ENCODE data around the gene CYP27C1.
"Not testable (repeated sequence)": the region's sequence is repeated elsewhere in the genome, so short reads cannot be mapped to it uniquely, and the experiment has no call there.

The CYP27C1 gene

DNA sequence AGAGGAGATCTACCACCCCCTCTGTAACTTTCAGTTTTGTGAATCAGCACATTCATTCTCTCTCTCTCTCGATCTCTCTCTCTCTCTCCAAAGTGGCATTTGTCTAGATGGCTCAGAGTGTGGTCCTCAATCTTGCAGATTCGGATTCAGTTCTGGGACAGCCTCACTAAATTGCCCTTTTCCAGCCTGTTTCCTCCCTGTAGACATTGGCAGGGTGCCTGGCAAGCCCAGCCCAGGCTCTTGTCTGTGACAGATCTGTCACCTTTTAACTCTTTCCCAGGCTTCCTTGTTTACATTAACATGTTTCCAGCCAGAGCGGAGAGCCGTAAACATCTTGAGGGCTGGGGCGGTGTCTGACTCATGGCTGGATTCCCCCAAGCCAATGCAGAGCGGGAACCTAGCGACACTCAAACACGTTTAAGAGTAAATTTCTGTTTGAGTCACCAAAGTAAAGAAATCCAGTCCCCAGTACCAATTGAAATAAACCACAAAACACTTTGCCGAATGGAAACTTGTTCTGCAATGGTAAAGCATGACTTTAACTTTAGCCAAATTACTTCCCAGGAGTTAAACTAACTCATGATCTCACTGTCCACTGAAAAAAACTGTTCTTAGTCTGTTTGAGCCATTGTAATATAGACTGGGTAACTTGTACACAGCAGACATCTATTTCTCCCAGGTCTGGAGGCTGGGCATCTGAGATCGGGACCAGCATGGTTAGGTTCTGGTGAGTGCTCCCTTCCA, 6.6 kb upstream of the CYP27C1 start:
- H3K79me2 ChIP-seq (ENCODE audit: low read length), result no peaks in the 10 kb centered on the region
- no peak overlapping the region for H2AFZ ChIP-seq (ENCODE audit: low read depth, low read length)
- H3K27me3 ChIP-seq (ENCODE audit: low read depth, low read length), result peaks cover 15% of the 10 kb centered on the region
- no peaks in the 10 kb centered on the region for H3K36me3 ChIP-seq (replicated peaks; ENCODE audit: low read depth, low read length)
- H3K4me3 ChIP-seq (ENCODE audit: low read length), result peak overlapping the region; percentile 52
- 0 out of 2 replicates have a peak, but pooled peaks cover 5% of the 10 kb centered on the region for H3K9me3 ChIP-seq (ENCODE audit: insufficient read depth, low read length)
- H3K4me2 ChIP-seq (ENCODE audit: low read length), result peak overlapping the region; percentile 55
- no peak overlapping the region for H3K9ac ChIP-seq (ENCODE audit: low read length)
- no peak overlapping the region for H3K27ac ChIP-seq (ENCODE audit: low read length)
- peaks cover 9% of the 10 kb centered on the region for H3K4me1 ChIP-seq (ENCODE audit: low read length)
- TF ChIP-seq EZH2phosphoT487 (IDR thresholded peaks at IDR 0.05; ENCODE audit: low read depth), result no peak
- H4K20me1 ChIP-seq (ENCODE audit: insufficient read depth, low read length), result no peaks in the 10 kb centered on the region

DNA sequence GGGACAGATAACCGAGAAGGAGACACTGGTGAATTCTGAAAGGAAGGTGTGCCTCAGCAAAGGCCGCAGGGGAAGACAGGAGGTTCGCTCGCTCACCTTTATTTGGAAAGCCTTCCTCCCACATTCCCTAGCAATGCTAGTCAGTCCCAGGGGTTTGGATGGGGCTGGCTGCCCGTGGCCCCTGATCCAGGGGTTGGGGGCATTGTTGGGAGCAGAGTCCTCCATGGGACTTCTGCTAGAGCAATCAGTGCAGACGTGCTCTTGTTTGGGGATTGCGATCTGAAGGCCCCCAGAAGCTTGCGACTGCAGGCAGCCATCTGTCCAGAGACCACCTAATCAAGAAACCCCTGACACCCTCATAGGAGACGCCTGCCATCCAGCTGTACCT, 6.0 kb upstream of the CYP27C1 start:
- TF ChIP-seq EZH2phosphoT487 (IDR thresholded peaks at IDR 0.05; ENCODE audit: low read depth), result no peak
- TF ChIP-seq CTCF (IDR thresholded peaks at IDR 0.05; ENCODE audit: low read depth, low read length), result no peak
- no peaks in the 10 kb centered on the region for H4K20me1 ChIP-seq (ENCODE audit: insufficient read depth, low read length)
- H3K4me1 ChIP-seq (ENCODE audit: low read length), result peaks cover 9% of the 10 kb centered on the region
- peak overlapping the region; percentile 55; the same call in 1 of the 2 replicates for H3K4me2 ChIP-seq (ENCODE audit: low read length)
- no peaks in the 10 kb centered on the region for H3K36me3 ChIP-seq (replicated peaks; ENCODE audit: low read depth, low read length)
- no peak overlapping the region for H2AFZ ChIP-seq (ENCODE audit: low read depth, low read length)
- peaks cover 15% of the 10 kb centered on the region for H3K27me3 ChIP-seq (ENCODE audit: low read depth, low read length)
- 0 out of 2 replicates have a peak, but pooled peaks cover 5% of the 10 kb centered on the region for H3K9me3 ChIP-seq (ENCODE audit: insufficient read depth, low read length)
- peak overlapping the region; percentile 52; the same call in 1 of the 2 replicates for H3K4me3 ChIP-seq (ENCODE audit: low read length)
- no peak overlapping the region for H3K9ac ChIP-seq (ENCODE audit: low read length)
- H3K79me2 ChIP-seq (ENCODE audit: low read length), result no peaks in the 10 kb centered on the region
- H3K27ac ChIP-seq (ENCODE audit: low read length), result no peak overlapping the region

DNA sequence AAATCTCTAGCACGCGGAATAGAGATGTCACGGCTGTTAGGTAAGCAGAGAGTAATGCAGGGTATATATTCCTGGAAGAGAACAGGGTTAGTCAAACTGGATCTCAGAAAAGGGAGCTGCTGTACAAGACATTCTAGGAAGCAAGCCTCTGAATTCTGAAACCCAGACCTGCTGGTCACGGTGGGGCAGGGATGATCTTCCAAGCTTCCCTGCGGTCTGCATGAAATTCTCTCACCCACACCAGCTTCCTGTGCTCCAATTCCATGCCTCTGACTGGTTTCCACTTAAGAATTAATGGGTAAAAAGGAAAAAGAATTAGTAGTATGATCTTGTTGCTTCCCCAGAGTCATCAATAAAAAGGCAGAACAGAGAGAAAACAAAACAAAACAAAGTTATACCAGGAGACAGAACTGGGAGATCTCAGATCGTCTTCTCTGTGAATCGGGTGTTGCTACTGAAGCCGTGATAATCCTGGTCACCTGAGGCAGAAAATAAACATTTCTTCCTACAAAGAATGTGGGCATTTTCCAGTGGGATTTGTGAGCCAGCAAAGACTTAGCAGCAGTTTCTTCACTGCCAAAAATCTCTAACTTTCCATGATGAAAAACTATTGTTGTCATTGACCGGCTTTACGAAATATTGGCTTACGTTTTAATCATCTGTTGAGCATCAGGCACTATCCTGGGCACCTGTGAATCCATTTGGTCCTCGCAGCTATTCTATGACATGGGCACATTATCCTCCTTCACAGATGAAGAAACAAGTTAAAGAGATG, 5.3 kb upstream of the CYP27C1 start:
- H3K9ac ChIP-seq (ENCODE audit: low read length), result no peak overlapping the region
- H3K27me3 ChIP-seq (ENCODE audit: low read depth, low read length), result peaks cover 15% of the 10 kb centered on the region
- H3K4me3 ChIP-seq (ENCODE audit: low read length), result no peak overlapping the region

DNA sequence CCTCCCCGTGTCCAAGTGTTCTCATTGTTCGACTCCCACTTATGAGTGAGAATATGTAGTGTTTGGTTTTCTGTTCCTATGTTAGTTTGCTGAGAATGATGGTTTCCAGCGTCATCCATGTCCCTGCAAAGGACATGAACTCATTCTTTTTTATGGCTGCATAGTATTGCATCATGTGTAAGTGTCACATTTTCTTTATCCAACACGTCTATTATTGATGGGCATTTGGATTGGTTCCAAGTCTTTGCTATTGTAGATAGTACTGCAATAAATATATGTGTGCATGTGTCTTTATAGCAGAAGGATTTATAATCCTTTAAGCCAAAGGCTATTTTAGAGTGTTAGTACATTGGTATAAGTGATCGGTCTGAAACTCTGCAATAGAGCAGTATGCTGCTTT, 4.0 kb upstream of the CYP27C1 start:
- not testable (repeated sequence) for H3K4me3 ChIP-seq (ENCODE audit: low read length); H3K36me3 ChIP-seq (replicated peaks; ENCODE audit: low read depth, low read length); H2AFZ ChIP-seq (ENCODE audit: low read depth, low read length); H3K9ac ChIP-seq (ENCODE audit: low read length); H3K79me2 ChIP-seq (ENCODE audit: low read length); H3K4me1 ChIP-seq (ENCODE audit: low read length); H3K4me2 ChIP-seq (ENCODE audit: low read length); H4K20me1 ChIP-seq (ENCODE audit: insufficient read depth, low read length); H3K9me3 ChIP-seq (ENCODE audit: insufficient read depth, low read length); H3K27ac ChIP-seq (ENCODE audit: low read length)
- H3K27me3 ChIP-seq (ENCODE audit: low read depth, low read length), result peaks cover 15% of the 10 kb centered on the region

More for the DNA sequence above, 5.3 kb upstream of the CYP27C1 start:
- Histone ChIP-seq H3K36me3 (replicated peaks; ENCODE audit: low read depth, low read length) (no peaks in the 10 kb centered on the region), H4K20me1 (ENCODE audit: insufficient read depth, low read length) (no peaks in the 10 kb centered on the region), H2AFZ (ENCODE audit: low read depth, low read length) (no peak overlapping the region), H3K79me2 (ENCODE audit: low read length) (no peaks in the 10 kb centered on the region), H3K4me1 (ENCODE audit: low read length) (peaks cover 9% of the 10 kb centered on the region), H3K9me3 (ENCODE audit: insufficient read depth, low read length) (0 out of 2 replicates have a peak, but pooled peaks cover 5% of the 10 kb centered on the region), H3K27ac (ENCODE audit: low read length) (no peak overlapping the region), H3K4me2 (ENCODE audit: low read length) (no peak overlapping the region)
- TF ChIP-seq EZH2phosphoT487 (IDR thresholded peaks at IDR 0.05; ENCODE audit: low read depth), result no peak

- Histone ChIP-seq H3K79me2 (ENCODE audit: low read length) (no peaks in the 10 kb centered on the region), H3K9ac (ENCODE audit: low read length) (no peak overlapping the region), H3K4me2 (ENCODE audit: low read length) (no peak overlapping the region), H3K4me1 (ENCODE audit: low read length) (no peaks in the 10 kb centered on the region), H3K27ac (ENCODE audit: low read length) (no peak overlapping the region), H3K36me3 (replicated peaks; ENCODE audit: low read depth, low read length) (no peaks in the 10 kb centered on the region), H3K27me3 (ENCODE audit: low read depth, low read length) (peaks cover 15% of the 10 kb centered on the region), H3K9me3 (ENCODE audit: insufficient read depth, low read length) (no peaks in the 10 kb centered on the region), H4K20me1 (ENCODE audit: insufficient read depth, low read length) (no peaks in the 10 kb centered on the region), H3K4me3 (ENCODE audit: low read length) (no peak overlapping the region), H2AFZ (ENCODE audit: low read depth, low read length) (no peak overlapping the region)
- TF ChIP-seq EZH2phosphoT487 (IDR thresholded peaks at IDR 0.05; ENCODE audit: low read depth), result no peak
- no peak for TF ChIP-seq CTCF (IDR thresholded peaks at IDR 0.05; ENCODE audit: low read depth, low read length)
Measured at GRCh38 chr2:127220768-127221527, 849 bp upstream of the CYP27C1 start.
